ENCODE measurements around the gene FGGY. TPM values are rescaled to one million over a fixed set of nuclear protein-coding genes. Genes with fewer than 3 reads are reported as not detected.

The FGGY gene
- total RNA-seq, 1 donor from 2014 or later, result 9.0 TPM

- peaks cover 2% of the 10 kb centered on the region for H3K36me3 Mint-ChIP-seq (ENCODE audit: low read depth)
- H3K4me1 Mint-ChIP-seq (ENCODE audit: low read depth), result peaks cover 4% of the 10 kb centered on the region
- H3K27me3 Mint-ChIP-seq (ENCODE audit: low read depth), result no peaks in the 10 kb centered on the region
- no peak for DNase-seq (ENCODE audit: low spot score)
- no peak for TF ChIP-seq CTCF (IDR thresholded peaks at IDR 0.05)
- no peak overlapping the region for H3K27ac Mint-ChIP-seq (ENCODE audit: unreplicated experiment)
- H3K4me3 Mint-ChIP-seq (ENCODE audit: unreplicated experiment), result no peak overlapping the region
- H3K9me3 Mint-ChIP-seq (ENCODE audit: low read depth), result peaks cover 1% of the 10 kb centered on the region
These were observed 338.2 kb downstream of the FGGY start for GRCh38 chr1:59635097-59635496.

GRCh38 chr1:59638231-59638711, 341.4 kb downstream of the FGGY start:
- peak overlapping the region; percentile 74 for H3K27ac Mint-ChIP-seq (ENCODE audit: unreplicated experiment)
- no peak for DNase-seq (ENCODE audit: low spot score)
- peak; percentile 34 for TF ChIP-seq CTCF (IDR thresholded peaks at IDR 0.05)
- H3K4me1 Mint-ChIP-seq (ENCODE audit: low read depth), result peaks cover 12% of the 10 kb centered on the region
- H3K4me3 Mint-ChIP-seq (ENCODE audit: unreplicated experiment), result no peak overlapping the region
- peaks cover 2% of the 10 kb centered on the region for H3K36me3 Mint-ChIP-seq (ENCODE audit: low read depth)
- no peaks in the 10 kb centered on the region for H3K27me3 Mint-ChIP-seq (ENCODE audit: low read depth)
- peaks cover 4% of the 10 kb centered on the region for H3K9me3 Mint-ChIP-seq (ENCODE audit: low read depth)

GRCh38 chr1:59639266-59639665, 342.4 kb downstream of the FGGY start:
- no peak overlapping the region for H3K27ac Mint-ChIP-seq (ENCODE audit: unreplicated experiment)
- H3K36me3 Mint-ChIP-seq (ENCODE audit: low read depth), result peaks cover 2% of the 10 kb centered on the region
- peaks cover 4% of the 10 kb centered on the region for H3K9me3 Mint-ChIP-seq (ENCODE audit: low read depth)
- TF ChIP-seq CTCF (IDR thresholded peaks at IDR 0.05), result no peak
- H3K4me3 Mint-ChIP-seq (ENCODE audit: unreplicated experiment), result no peak overlapping the region
- H3K4me1 Mint-ChIP-seq (ENCODE audit: low read depth), result peaks cover 12% of the 10 kb centered on the region
- no peaks in the 10 kb centered on the region for H3K27me3 Mint-ChIP-seq (ENCODE audit: low read depth)
- no peak for DNase-seq (ENCODE audit: low spot score)

- no peak for TF ChIP-seq CTCF (IDR thresholded peaks at IDR 0.05)
- H3K9me3 Mint-ChIP-seq (ENCODE audit: low read depth), result peaks cover 4% of the 10 kb centered on the region
- peaks cover 2% of the 10 kb centered on the region for H3K36me3 Mint-ChIP-seq (ENCODE audit: low read depth)
- no peak overlapping the region for H3K4me3 Mint-ChIP-seq (ENCODE audit: unreplicated experiment)
- H3K27ac Mint-ChIP-seq (ENCODE audit: unreplicated experiment), result no peak overlapping the region
- peaks cover 12% of the 10 kb centered on the region for H3K4me1 Mint-ChIP-seq (ENCODE audit: low read depth)
- H3K27me3 Mint-ChIP-seq (ENCODE audit: low read depth), result no peaks in the 10 kb centered on the region
- no peak for DNase-seq (ENCODE audit: low spot score)
These were observed 344.0 kb downstream of the FGGY start for GRCh38 chr1:59640851-59641250.

- H3K27ac Mint-ChIP-seq (ENCODE audit: unreplicated experiment), result peak overlapping the region; percentile 38
- TF ChIP-seq CTCF (IDR thresholded peaks at IDR 0.05), result no peak
- H3K27me3 Mint-ChIP-seq (ENCODE audit: low read depth), result no peaks in the 10 kb centered on the region
- H3K4me1 Mint-ChIP-seq (ENCODE audit: low read depth), result peaks cover 12% of the 10 kb centered on the region
- peaks cover 2% of the 10 kb centered on the region for H3K36me3 Mint-ChIP-seq (ENCODE audit: low read depth)
- peaks cover 4% of the 10 kb centered on the region for H3K9me3 Mint-ChIP-seq (ENCODE audit: low read depth)
- no peak overlapping the region for H3K4me3 Mint-ChIP-seq (ENCODE audit: unreplicated experiment)
- no peak for DNase-seq (ENCODE audit: low spot score)
These were observed 344.9 kb downstream of the FGGY start for GRCh38 chr1:59641836-59642235.

All from chondrocyte (in vitro differentiated cells).